Stimulated activated CD8-positive, alpha-beta memory T cell treated with anti-CD3 and anti-CD28 coated beads, Interleukin-15, amount 100 ng/mL, for 1 hour (primary cell): ENCODE results near the gene DPH6.
"Not testable (repeated sequence)": the region's sequence is repeated elsewhere in the genome, so short reads cannot be mapped to it uniquely, and the experiment has no call there.

ENCODE experiments used
- DNase-seq: peaks from one replicate; pipeline ENCODE4 v3.0.0-alpha.2; 2020; ENCODE audit warnings: low read depth

DPH6 gene

DNA sequence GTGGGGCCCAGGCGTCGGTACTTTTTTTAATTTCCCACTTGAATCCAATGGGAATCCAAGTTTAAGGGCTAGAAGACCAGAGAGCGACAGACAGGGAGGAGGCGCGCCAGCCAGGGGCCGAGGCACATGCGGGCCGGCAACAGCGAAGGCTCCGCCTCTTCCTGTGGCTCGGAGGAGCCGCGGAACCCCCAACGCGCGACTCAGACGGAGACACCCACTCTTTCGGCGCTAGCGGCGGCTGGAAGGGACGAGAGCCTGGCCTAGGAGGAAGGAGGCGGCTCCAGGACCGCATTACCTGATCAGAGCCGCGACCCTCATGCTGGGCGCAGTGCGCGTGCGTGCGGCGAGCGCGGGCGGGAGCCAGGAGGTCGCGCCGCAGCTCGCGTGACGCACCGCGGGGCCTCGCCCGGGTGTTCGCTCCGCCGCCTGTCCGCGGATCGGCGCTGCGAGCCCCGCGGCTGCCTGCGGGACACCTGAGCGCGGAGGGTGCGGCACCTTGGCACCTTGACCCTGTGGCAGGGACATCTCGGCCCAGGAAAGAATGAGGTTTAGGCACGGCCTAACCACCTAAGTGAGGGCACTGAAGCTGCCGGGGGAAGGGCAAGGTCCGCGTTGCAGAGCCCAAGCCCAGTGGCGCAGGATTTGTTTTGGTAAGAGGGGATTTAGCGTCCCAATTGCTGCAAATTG, at the start of gene DPH6:
Gene DPH6, minus strand, starts transcription at position 342 of the 687 bp plus-strand sequence. Its CDS starts 24 bp downstream, at position 318.
- peak; percentile 53 for DNase-seq

GRCh38 chr15:35595656-35596055, 49.7 kb upstream of the DPH6 start:
- DNase-seq: no peak

DNA sequence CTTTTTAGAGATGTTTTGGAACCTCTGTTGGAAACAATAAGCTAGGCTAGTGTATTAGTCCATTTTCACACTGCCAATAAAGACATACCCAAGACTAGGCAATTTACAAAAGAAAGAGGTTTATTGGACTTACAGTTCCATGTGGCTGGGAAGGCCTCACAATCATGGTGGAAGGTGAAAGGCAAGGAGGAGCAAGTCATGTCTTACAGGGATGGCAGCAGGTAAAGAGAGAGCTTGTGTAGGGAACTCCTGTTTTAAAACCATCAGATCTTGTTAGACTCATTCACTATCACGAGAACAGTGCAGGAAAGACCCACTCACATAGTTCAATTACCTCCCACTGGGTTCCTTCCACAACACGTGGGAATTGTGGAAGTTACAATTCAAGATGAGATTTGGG, 46.0 kb upstream of the DPH6 start:
- not testable (repeated sequence) for DNase-seq

DNA sequence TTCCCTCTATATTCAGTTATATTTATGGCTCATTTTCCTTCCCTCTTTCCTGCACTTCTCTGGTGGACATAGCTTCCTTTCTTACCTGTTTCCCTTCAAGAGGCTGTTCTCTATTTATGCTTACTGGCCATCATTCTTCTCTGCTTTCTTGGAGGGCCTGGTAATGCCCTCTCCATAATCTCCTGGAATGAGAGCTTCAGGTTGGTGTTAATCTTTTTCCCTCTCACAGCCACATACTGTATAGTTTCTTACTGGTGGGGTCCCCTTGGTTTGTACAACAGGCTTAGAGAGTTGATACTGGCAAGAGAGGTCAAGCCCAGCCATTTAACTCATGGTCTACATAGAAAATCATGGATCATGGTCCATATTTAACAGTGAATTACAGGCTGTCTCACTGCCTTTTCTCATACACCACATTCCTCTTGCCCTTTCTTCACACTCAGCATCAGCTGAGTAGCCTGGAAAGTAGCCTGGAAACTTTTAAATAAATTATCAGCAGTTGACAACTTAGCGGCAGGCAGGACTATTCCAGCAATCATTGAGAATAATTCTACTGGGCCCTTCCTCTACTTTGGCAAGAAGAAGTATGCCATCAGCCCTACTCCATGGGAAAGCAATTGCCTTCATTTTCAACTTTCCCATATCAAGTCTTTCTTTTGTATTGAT, 38.0 kb upstream of the DPH6 start:
- DNase-seq: no peak

DNA sequence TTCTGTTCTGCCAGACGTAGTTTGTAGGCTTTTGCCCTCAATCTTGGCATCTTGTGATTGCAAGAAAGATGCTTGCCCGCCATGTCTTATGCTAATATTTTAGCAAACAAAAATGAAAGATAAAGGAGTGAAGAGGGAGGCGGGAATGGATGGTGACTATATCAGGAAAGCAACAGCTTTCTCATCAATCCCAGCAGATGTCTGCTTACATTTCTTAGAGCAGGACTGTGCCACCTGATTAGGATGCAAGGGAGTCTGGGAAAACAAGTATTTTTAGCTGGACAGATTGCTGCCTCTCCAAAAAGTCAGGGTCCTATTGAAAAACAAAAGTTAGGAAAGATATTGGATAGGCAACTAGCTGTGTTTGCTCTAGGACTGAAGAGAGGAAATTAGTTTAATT, 34.6 kb upstream of the DPH6 start:
- DNase-seq: no peak

GRCh38 chr15:35567392-35567791, 21.4 kb upstream of the DPH6 start:
- no peak for DNase-seq

DNA sequence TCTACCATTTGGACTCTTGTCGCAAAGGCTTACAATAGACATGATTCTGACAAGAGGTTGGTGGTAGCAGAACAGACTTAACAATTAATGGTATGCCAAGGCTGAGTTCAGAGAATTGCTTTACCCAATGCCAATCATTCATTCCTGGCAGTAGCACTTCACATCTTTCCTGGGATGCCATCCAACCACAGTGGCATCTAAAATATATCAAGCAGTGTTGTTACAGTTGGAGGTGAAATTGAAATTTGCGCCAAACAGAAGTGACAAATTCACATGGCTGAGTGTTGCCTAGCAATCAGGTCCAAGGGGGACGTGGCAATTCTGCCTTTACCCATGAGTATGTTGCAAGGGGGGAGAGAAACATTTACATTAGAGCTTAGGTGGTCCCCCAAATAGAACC, 21.0 kb upstream of the DPH6 start:
- DNase-seq: no peak

DNA sequence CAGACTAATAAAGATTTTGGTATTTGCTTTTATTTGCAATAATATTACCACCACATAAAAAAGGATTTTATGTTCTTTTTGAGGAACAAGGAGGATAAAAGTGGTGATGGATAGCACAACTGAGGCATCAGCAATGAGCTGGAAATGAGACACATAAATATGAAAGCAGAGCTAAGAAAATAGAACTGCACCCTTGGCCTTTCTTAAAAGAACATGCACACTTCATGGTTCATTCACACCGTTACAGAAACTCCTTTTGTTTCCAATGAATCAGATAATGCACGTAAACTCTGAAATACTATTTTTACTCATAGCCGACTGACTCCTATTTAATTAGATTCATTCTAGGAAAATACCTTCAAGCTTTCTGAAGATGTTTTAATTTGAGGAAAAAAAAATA, 19.9 kb upstream of the DPH6 start:
- DNase-seq: no peak

DNA sequence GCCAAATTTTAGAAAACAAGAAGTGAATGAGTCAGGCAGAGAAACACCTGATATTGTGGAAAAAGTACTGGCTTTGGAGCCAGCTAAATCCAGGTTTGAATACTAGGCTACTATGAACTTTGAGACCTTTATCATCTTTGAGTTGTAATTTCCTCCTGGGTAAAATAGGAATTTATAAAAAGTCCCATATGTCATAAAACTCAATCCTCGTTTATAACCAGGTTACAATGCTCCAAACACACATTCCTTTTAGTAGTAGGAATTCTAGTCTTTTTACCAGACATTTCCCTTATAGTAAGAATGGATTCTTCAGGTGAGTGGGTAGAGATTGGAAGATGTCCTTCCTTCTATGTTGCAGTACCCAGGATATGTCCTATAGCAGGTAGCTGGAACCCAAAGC, 16.7 kb upstream of the DPH6 start:
- DNase-seq: no peak

DNA sequence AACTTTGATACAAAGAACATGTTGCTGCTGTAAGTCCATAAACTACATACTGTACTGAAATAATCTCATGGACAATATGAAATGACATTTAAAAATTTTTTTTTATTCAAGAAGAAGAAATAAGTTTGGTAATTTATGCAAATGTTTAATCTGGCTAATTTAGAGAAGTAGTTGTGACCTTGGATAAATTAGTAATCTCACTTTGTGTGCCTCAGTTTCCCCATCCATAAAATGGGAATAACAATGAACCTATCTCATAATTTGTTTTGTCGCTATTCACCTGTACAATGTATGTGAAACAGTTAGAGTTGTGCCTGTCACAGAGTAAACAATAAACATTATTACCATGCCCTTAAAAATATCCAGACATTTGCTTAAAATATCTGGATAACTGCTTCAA, 15.3 kb upstream of the DPH6 start:
- no peak for DNase-seq

GRCh38 chr15:35560870-35561269, 14.9 kb upstream of the DPH6 start:
- no peak for DNase-seq

DNA sequence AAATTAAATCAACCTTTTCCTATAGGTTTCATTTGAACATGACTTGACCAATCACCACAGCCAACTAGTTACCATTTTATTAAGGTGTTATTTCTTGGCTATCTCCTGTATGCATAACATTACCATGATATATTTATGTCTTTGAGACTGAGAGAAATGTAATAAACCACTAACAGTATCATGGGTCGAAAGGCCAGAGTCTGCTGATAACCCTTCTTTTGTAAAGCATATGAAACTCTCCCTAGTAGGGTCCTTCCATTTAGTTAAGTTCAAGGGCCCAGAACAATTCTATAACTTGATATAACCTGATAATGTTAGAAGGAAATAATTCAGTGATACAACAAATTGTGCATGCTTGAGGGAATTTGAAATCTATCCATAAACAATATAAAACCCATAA, 14.3 kb upstream of the DPH6 start:
- no peak for DNase-seq

GRCh38 chr15:35559683-35560082, 13.7 kb upstream of the DPH6 start:
- DNase-seq: no peak

DNA sequence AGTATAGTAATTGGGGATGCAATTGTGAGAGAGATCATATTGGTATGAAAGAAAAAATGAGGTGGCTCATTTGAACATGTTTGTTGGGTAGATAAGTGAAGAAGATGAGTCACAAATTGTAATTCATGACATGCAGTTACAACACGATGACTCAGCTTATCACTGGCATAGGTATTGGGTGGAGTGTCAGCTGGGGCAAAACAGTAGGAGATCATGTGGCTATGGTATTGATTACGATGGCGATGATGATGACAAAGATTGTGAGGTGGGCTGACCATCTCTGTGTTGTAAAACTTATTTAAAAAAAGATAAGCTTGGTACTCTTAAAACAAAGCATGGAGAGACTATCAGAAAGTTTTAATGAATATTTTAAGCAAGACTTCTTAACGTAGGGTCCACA, 11.6 kb upstream of the DPH6 start:
- no peak for DNase-seq

- no peak for DNase-seq
Observed at GRCh38 chr15:35557012-35557411, 11.0 kb upstream of the DPH6 start.

DNA sequence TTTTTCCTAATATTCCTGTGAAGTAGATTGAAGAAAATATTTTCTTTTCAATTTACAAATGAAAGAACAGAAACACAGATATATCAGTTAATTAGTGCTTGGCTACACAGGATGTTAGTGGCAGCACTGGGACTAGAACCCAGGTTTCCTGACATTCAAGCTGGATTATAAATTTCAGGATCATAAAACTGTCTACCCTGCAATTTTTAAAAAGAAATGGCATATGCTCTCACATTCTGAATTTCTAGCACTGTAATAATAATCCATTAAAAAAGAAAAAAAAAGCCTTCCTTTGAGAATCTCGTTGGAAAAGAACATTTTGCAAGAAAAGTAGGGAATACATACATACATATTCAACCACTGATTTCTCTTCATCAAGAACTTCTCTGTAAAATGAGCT, 9.3 kb upstream of the DPH6 start:
- no peak for DNase-seq

GRCh38 chr15:35550957-35551356, 5.0 kb upstream of the DPH6 start:
- no peak for DNase-seq

DNA sequence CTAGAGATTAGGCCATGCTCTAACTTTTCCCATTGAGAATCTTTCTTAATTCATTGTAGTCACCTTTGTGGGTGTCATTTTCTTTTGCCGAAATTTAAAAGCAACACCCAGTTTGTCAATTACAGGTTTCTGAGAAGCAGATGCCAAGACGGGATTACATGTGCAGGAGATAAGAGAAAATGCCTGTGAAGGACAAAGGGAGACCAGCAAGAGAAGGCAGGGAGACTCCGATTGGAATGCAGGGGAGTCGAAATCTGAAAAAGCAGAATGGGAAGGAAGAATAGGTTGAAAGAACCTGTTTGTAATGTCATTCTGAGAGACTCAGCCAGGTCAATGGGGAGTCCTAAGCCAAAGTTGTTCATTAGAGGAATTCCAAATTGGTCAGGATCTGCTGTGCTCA, 3.6 kb upstream of the DPH6 start:
- no peak for DNase-seq

GRCh38 chr15:35548435-35548834, 2.5 kb upstream of the DPH6 start:
- no peak for DNase-seq

- no peak for DNase-seq
Observed at GRCh38 chr15:35547775-35548364, 1.9 kb upstream of the DPH6 start.

DNA sequence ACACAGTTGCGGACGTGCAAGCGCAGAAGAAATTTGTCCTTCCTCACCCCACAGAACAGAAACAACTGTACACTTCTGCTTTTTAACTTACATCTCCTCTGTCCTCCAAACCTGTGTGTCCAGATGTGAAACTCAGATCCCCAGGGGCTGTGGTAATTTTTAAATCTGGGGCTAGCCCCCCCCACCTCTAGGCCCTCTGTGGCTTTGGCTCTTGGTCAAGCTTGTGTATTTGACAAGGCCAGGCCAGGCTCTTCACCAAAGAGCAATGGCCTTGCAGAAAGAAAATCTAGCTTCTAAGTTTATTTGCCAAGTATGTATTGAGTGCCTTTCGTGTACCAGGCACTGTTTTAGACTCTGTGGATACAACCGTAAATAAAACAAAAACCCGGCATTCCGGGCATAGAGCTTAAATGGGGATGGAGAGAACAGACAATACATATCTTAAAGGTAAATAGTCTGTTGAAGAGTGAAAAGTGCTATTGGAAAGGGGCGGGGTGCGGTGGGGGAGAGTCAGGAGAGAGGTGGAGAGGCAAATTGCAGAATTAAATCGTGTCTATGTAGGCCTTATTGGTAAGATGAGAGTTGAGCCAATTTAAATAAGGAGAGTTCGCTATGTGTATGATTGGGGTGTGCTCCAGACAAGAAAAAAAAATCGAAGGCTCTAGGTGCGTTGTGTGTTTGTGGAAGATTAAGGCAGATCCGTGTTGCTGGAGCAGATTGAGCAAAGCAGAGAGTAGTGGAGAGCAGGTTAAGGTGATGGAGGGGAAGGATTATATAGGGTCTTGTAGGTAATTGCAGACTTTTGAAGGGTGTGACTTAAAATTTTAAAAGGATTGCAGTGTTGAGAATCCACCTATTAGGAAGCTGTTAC, 781 bp upstream of the DPH6 start:
- no peak for DNase-seq

GRCh38 chr15:35545316-35545823, 595 bp downstream of the DPH6 start:
- DNase-seq: no peak
